ENCODE measurements around the gene HIBCH.
"Not testable (repeated sequence)": the region's sequence is repeated elsewhere in the genome, so short reads cannot be mapped to it uniquely, and the experiment has no call there.

The HIBCH gene

GRCh38 chr2:190235101-190235500 is 84.5 kb downstream of the HIBCH start:
- DNase-seq (ENCODE audit: low read depth) = no peak

- DNase-seq (ENCODE audit: low read depth) = not testable (repeated sequence)
These were observed 95.6 kb downstream of the HIBCH start for GRCh38 chr2:190223989-190224388.

GRCh38 chr2:190222745-190223144 is 96.9 kb downstream of the HIBCH start:
- DNase-seq (ENCODE audit: low read depth) = not testable (repeated sequence)

- no peak for DNase-seq (ENCODE audit: low read depth)
These were observed 98.2 kb downstream of the HIBCH start for GRCh38 chr2:190221429-190221828.

GRCh38 chr2:190219186-190219585 is 100.4 kb downstream of the HIBCH start:
- no peak for DNase-seq (ENCODE audit: low read depth)

GRCh38 chr2:190217616-190218015 is 102.0 kb downstream of the HIBCH start:
- DNase-seq (ENCODE audit: low read depth) = no peak

GRCh38 chr2:190216829-190217228 is 102.8 kb downstream of the HIBCH start:
- DNase-seq (ENCODE audit: low read depth) = no peak

- no peak for DNase-seq (ENCODE audit: low read depth)
These were observed 104.0 kb downstream of the HIBCH start for GRCh38 chr2:190215620-190216019.

GRCh38 chr2:190214426-190215194 is 105.0 kb downstream of the HIBCH start:
- no peak for DNase-seq (ENCODE audit: low read depth)

GRCh38 chr2:190213441-190214335 is 105.9 kb downstream of the HIBCH start:
- DNase-seq (ENCODE audit: low read depth) = no peak

GRCh38 chr2:190210471-190210870 is 109.2 kb downstream of the HIBCH start:
- no peak for DNase-seq (ENCODE audit: low read depth)

- no peak for DNase-seq (ENCODE audit: low read depth)
These were observed 110.1 kb downstream of the HIBCH start for GRCh38 chr2:190209559-190209958.

GRCh38 chr2:190207930-190208329 is 111.7 kb downstream of the HIBCH start:
- no peak for DNase-seq (ENCODE audit: low read depth)

- DNase-seq (ENCODE audit: low read depth) = no peak
These were observed 114.0 kb downstream of the HIBCH start for GRCh38 chr2:190205657-190206056.

GRCh38 chr2:190202604-190203003 is 117.0 kb downstream of the HIBCH start:
- no peak for DNase-seq (ENCODE audit: low read depth)

GRCh38 chr2:190202018-190202417 is 117.6 kb downstream of the HIBCH start:
- no peak for DNase-seq (ENCODE audit: low read depth)

- DNase-seq (ENCODE audit: low read depth) = no peak
These were observed 119.0 kb downstream of the HIBCH start for GRCh38 chr2:190200603-190201002.

- DNase-seq (ENCODE audit: low read depth) = no peak
These were observed 120.1 kb downstream of the HIBCH start for GRCh38 chr2:190199530-190199929.

- DNase-seq (ENCODE audit: low read depth) = no peak
These were observed 120.5 kb downstream of the HIBCH start for GRCh38 chr2:190199109-190199508.

- DNase-seq (ENCODE audit: low read depth) = no peak
These were observed 122.4 kb downstream of the HIBCH start for GRCh38 chr2:190197143-190197720.

GRCh38 chr2:190190507-190191162 is 129.0 kb downstream of the HIBCH start:
- DNase-seq (ENCODE audit: low read depth) = no peak

- DNase-seq (ENCODE audit: low read depth) = no peak
These were observed 131.3 kb downstream of the HIBCH start for GRCh38 chr2:190188289-190188688.

Data from GM04504 (cell line).